Progenitor cell of endocrine pancreas (in vitro differentiated cells): ENCODE results near the gene STK39. TPM values are rescaled to one million over a fixed set of nuclear protein-coding genes. Genes with fewer than 3 reads are reported as not detected.

Experiments
- DNase-seq: peaks from one replicate; pipeline ENCODE4 v3.0.0; 2021; ENCODE audit warnings: low spot score; ENCODE audit not compliant: unreplicated experiment
- H3K27ac Mint-ChIP-seq: 2 replicates; pipeline ENCODE4 v1.8.0; 2021; ENCODE audit warnings: mild to moderate bottlenecking, moderate library complexity, mixed read lengths
- H3K27me3 Mint-ChIP-seq: 2 replicates; pipeline ENCODE4 v1.8.0; 2021; ENCODE audit warnings: mixed read lengths
- H3K36me3 Mint-ChIP-seq: 2 replicates; pipeline ENCODE4 v1.8.0; 2022; ENCODE audit warnings: mixed read lengths; ENCODE audit not compliant: insufficient read depth
- H3K4me1 Mint-ChIP-seq: 2 replicates; pipeline ENCODE4 v1.8.0; 2021; ENCODE audit warnings: low read depth, mixed read lengths
- H3K4me3 Mint-ChIP-seq: 2 replicates; pipeline ENCODE4 v1.8.0; 2021; ENCODE audit warnings: low read depth, mild to moderate bottlenecking, moderate library complexity, mixed read lengths
- H3K9me3 Mint-ChIP-seq: 2 replicates; pipeline ENCODE4 v1.8.0; 2021; ENCODE audit warnings: low read depth, mixed read lengths
- total RNA-seq: library from RNA; stranded (reverse); gene quantifications from 2 replicates; pipeline ENCODE4 v1.2.1, GENCODE V29; 2021
- TF ChIP-seq, protein P1 (sequence below): fragments of 200-600 bp; sonication (generic); IDR thresholded peaks from one replicate; pipeline ENCODE4 v1.5.0; 2021; ENCODE audit warnings: antibody characterized with exemption, mild to moderate bottlenecking; ENCODE audit not compliant: unreplicated experiment

Gene STK39
- total RNA-seq, 1 donor from 2014 or later = 22.9 TPM

- H3K9me3 Mint-ChIP-seq = peaks cover 2% of the 10 kb centered on the region
- H3K4me3 Mint-ChIP-seq = no peak overlapping the region
- H3K36me3 Mint-ChIP-seq = peaks cover 4% of the 10 kb centered on the region
- H3K4me1 Mint-ChIP-seq = peaks cover 30% of the 10 kb centered on the region
- no peaks in the 10 kb centered on the region for H3K27me3 Mint-ChIP-seq
- H3K27ac Mint-ChIP-seq = no peak overlapping the region
- TF ChIP-seq, protein P1, sequence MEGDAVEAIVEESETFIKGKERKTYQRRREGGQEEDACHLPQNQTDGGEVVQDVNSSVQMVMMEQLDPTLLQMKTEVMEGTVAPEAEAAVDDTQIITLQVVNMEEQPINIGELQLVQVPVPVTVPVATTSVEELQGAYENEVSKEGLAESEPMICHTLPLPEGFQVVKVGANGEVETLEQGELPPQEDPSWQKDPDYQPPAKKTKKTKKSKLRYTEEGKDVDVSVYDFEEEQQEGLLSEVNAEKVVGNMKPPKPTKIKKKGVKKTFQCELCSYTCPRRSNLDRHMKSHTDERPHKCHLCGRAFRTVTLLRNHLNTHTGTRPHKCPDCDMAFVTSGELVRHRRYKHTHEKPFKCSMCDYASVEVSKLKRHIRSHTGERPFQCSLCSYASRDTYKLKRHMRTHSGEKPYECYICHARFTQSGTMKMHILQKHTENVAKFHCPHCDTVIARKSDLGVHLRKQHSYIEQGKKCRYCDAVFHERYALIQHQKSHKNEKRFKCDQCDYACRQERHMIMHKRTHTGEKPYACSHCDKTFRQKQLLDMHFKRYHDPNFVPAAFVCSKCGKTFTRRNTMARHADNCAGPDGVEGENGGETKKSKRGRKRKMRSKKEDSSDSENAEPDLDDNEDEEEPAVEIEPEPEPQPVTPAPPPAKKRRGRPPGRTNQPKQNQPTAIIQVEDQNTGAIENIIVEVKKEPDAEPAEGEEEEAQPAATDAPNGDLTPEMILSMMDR = no peak
- no peak for DNase-seq
These were observed 31.6 kb downstream of the STK39 start for GRCh38 chr2:168215813-168216212.

GRCh38 chr2:168212866-168213265 is 34.5 kb downstream of the STK39 start:
- TF ChIP-seq, protein P1 = no peak
- DNase-seq = no peak
- Mint-ChIP-seq H3K27ac (no peak overlapping the region), H3K4me3 (no peak overlapping the region), H3K27me3 (no peaks in the 10 kb centered on the region), H3K9me3 (no peaks in the 10 kb centered on the region), H3K4me1 (peaks cover 16% of the 10 kb centered on the region), H3K36me3 (peaks cover 4% of the 10 kb centered on the region)

DNA sequence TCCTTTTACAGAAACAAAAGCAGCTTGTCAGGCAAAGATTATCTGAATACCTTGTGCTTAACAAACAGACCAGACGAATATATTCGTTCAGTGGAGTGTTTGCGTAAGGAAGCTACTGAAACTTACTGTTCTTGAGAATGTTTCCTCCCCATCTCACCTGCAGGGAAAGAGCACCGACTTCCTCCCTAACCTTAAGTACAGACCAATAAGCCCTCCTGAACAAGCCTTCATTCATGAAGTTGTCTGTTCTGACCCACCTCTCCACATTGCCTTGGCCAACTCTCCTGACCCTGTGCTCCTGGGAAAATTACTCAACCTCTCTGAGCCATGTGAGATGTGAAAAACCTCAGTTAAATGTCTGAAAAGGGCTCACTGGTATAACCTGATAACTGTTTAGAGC is 35.2 kb downstream of the STK39 start:
- Mint-ChIP-seq H3K9me3 (no peaks in the 10 kb centered on the region), H3K36me3 (peaks cover 7% of the 10 kb centered on the region), H3K4me1 (peaks cover 16% of the 10 kb centered on the region), H3K27ac (no peak overlapping the region), H3K27me3 (no peaks in the 10 kb centered on the region), H3K4me3 (no peak overlapping the region)
- TF ChIP-seq, protein P1 = no peak
- no peak for DNase-seq

GRCh38 chr2:168211664-168212163 is 35.7 kb downstream of the STK39 start:
- no peak overlapping the region for H3K4me3 Mint-ChIP-seq
- H3K36me3 Mint-ChIP-seq = peaks cover 8% of the 10 kb centered on the region
- H3K9me3 Mint-ChIP-seq = peaks cover 2% of the 10 kb centered on the region
- TF ChIP-seq, protein P1 = no peak
- no peak overlapping the region for H3K27ac Mint-ChIP-seq
- peaks cover 16% of the 10 kb centered on the region for H3K4me1 Mint-ChIP-seq
- DNase-seq = no peak
- no peaks in the 10 kb centered on the region for H3K27me3 Mint-ChIP-seq

GRCh38 chr2:168210895-168211570 is 36.4 kb downstream of the STK39 start:
- DNase-seq = no peak
- Mint-ChIP-seq H3K36me3 (peaks cover 12% of the 10 kb centered on the region), H3K27me3 (no peaks in the 10 kb centered on the region), H3K4me3 (no peak overlapping the region), H3K27ac (peak overlapping the region; percentile 35), H3K9me3 (peaks cover 4% of the 10 kb centered on the region), H3K4me1 (peaks cover 16% of the 10 kb centered on the region)
- TF ChIP-seq, protein P1 = no peak
